Activated CD8-positive, alpha-beta T cell treated with anti-CD3 and anti-CD28 coated beads for 36 hours (primary cell): ENCODE results near the gene NFATC4. TPM values are rescaled to one million over a fixed set of nuclear protein-coding genes. Genes with fewer than 3 reads are reported as not detected.

Source experiments
- ATAC-seq: fragments of 200-7000 bp; cut with Tn5 transposase; one replicate; pipeline ENCODE4 v1.10.0; 2021; ENCODE audit warnings: mild to moderate bottlenecking, moderate library complexity
- CTCF ChIA-PET: fragments of 350-600 bp; sonication (Branson Sonifier 250); formaldehyde crosslinking; loops from one replicate; lab custom pipeline; 2021; ENCODE audit warnings: antibody characterized with exemption; lab: Charles Lee
- POLR2A ChIA-PET: fragments of 350-600 bp; sonication (Branson Sonifier 250); formaldehyde crosslinking; loops from one replicate; lab custom pipeline; 2021; ENCODE audit warnings: antibody characterized with exemption; lab: Charles Lee
- DNase-seq: peaks from one replicate; pipeline ENCODE4 v3.0.0-alpha.2; 2020
- H3K27ac Mint-ChIP-seq: one replicate; pipeline ENCODE4 v1.8.0; 2021; ENCODE audit warnings: mild to moderate bottlenecking, mixed read lengths
- H3K27me3 Mint-ChIP-seq: one replicate; pipeline ENCODE4 v1.8.0; 2021; ENCODE audit warnings: mixed read lengths
- H3K36me3 Mint-ChIP-seq: one replicate; pipeline ENCODE4 v1.8.0; 2021; ENCODE audit warnings: low read depth, mixed read lengths
- H3K4me1 Mint-ChIP-seq: one replicate; pipeline ENCODE4 v1.8.0; 2021; ENCODE audit warnings: low read depth, mixed read lengths
- H3K4me3 Mint-ChIP-seq: one replicate; pipeline ENCODE4 v1.8.0; 2021; ENCODE audit warnings: mild to moderate bottlenecking, moderate library complexity, mixed read lengths
- H3K9me3 Mint-ChIP-seq: one replicate; pipeline ENCODE4 v1.8.0; 2021; ENCODE audit warnings: mixed read lengths
- intact Hi-C: fragments of 100-400 bp; cut with micrococcal nuclease; formaldehyde crosslinking; loops from one replicate; pipeline ENCODE4 v1.10.0; 2022
- total RNA-seq, 2 experiments: library from RNA; stranded (reverse); gene quantifications; one replicate each; pipeline ENCODE4 v1.2.3, GENCODE V29; 2021
- TF ChIP-seq, protein P1 (sequence below): fragments of 200-600 bp; IDR thresholded peaks from one replicate; pipeline ENCODE4 v1.8.0; 2022; ENCODE audit warnings: antibody characterized with exemption, mild to moderate bottlenecking

The NFATC4 gene
- total RNA-seq, 2 experiments from 2014 or later: 1.3 to 2.0 TPM

DNA sequence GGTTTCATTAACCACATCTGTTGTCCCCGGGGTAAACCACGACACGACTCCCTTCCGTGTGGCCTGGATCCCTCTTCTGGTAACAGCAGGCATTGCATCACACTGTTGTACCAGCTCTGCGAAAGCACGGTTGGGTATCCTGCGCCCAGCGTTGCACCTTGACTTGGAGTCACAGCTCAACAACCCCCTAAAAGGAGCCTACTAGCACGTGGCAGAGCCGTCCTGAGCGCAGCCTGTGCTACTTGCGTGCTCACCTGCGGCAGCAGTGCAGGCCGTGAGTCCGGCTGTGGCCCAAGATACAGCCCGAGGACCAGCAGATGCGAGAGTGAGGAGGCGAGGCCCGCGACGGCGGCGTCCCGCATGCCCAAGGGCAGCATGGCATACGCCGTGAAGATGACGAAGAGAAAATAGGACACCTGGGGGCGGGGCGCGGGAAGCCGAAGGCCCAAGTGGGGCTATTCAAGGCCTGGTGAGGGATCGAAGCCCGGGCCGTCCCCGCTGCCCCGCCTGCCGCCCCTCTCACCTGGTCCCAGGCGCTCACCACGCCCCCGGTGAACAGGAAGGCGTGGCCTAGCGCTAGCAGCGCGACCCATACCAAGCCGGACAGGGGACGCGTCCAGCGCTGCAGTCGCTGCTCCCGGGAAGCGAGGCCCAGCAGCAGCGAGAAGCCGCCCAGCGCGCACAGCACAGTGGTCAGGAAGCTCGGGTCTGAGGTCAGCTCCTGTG is 35.6 kb upstream of the NFATC4 start:
- TF ChIP-seq, protein P1, sequence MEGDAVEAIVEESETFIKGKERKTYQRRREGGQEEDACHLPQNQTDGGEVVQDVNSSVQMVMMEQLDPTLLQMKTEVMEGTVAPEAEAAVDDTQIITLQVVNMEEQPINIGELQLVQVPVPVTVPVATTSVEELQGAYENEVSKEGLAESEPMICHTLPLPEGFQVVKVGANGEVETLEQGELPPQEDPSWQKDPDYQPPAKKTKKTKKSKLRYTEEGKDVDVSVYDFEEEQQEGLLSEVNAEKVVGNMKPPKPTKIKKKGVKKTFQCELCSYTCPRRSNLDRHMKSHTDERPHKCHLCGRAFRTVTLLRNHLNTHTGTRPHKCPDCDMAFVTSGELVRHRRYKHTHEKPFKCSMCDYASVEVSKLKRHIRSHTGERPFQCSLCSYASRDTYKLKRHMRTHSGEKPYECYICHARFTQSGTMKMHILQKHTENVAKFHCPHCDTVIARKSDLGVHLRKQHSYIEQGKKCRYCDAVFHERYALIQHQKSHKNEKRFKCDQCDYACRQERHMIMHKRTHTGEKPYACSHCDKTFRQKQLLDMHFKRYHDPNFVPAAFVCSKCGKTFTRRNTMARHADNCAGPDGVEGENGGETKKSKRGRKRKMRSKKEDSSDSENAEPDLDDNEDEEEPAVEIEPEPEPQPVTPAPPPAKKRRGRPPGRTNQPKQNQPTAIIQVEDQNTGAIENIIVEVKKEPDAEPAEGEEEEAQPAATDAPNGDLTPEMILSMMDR: peak; percentile 82
- Mint-ChIP-seq H3K27ac (no peak overlapping the region), H3K4me3 (peak overlapping the region; percentile 68), H3K9me3 (no peaks in the 10 kb centered on the region), H3K36me3 (peaks cover 3% of the 10 kb centered on the region), H3K27me3 (peaks cover 29% of the 10 kb centered on the region), H3K4me1 (peaks cover 43% of the 10 kb centered on the region)
- ATAC-seq (peak; percentile 87), DNase-seq (peak; percentile 93)
- ChIA-PET POLR2A (interaction anchor here (0.6 to 8.5 kb wide), 8 partner anchors 14 to 237 kb away, joined by 3 to 82 read pairs (median 8); partner anchors contain the start of genes CBLN3, KHNYN, LTB4R and SDR39U1), CTCF (interaction anchor here (0.6 to 12.7 kb wide), 35 partner anchors 8 to 218 kb away, joined by 3 to 454 read pairs (median 6); partner anchors contain the start of genes CBLN3, CIDEB, DCAF11 and DHRS1)
- intact Hi-C loops: loop anchor here (1.0 kb wide), 1 partner anchor 99 kb away; no protein-coding TSS in a partner anchor

DNA sequence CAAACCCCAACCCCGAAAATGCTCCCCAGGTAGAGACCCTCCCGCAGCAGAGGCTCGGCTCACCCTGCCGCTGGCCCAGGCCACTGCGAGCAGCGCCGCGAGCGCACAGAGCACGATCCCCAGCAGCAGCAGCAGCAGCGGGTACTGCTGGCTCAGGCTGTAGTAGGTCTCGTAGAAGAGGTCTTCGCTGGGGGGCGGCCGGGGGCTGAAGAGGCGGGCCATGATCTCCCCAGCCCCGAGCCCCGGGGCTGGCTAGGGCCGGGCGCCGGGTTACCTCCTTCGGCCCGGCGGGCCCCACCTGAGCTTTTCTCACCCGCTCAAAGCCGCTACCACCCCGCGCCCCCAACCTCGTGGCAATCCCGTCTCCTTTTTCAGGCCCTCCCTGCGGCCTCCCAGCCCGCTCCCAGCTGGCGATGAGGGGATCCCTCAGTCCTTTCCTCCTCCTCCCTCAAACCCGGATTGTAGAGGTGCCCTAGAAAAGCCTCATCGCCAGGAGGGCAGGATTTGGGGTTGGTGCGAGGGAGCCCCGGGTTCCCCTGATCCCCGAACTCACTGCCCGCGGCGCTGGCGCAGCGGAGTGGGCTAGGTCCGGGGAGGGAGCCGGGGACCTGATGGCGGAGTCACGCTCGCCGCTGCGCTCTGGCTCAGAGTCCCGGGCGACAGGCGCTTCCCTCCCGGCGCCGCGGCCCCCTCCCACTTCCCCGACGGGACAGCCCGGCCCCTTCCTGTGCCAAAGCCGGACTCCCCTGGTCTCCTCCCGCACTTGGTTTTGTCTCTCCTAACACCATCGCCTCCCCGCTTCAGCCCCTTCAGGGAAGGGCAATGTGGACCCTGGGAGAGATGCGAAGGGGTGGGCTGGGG is 33.3 kb upstream of the NFATC4 start, which contains the start of gene ADCY4:
ADCY4 (minus strand) TSS at position 641 of the 861 bp plus-strand sequence; CDS start at position 222, 419 bp downstream.
- ATAC-seq (no peak), DNase-seq (peak; percentile 37)
- Mint-ChIP-seq H3K9me3 (no peaks in the 10 kb centered on the region), H3K4me1 (peaks cover 40% of the 10 kb centered on the region), H3K4me3 (peak within 1 kb of the TSS; percentile 52), H3K27ac (no peak within 1 kb of the TSS), H3K36me3 (peaks cover 3% of the 10 kb centered on the region), H3K27me3 (peaks cover 29% of the 10 kb centered on the region)
- intact Hi-C loops: loop anchor here (5.0 kb wide), 1 partner anchor 38 kb away; no protein-coding TSS in a partner anchor
- TF ChIP-seq, protein P1: no peak
- ChIA-PET POLR2A (interaction anchor here (1.9 to 8.5 kb wide), 4 partner anchors 31 to 107 kb away, joined by 10 to 82 read pairs (median 12); partner anchors contain the start of genes CBLN3, KHNYN and SDR39U1), CTCF (interaction anchor here (0.7 to 12.7 kb wide), 24 partner anchors 11 to 125 kb away, joined by 3 to 454 read pairs (median 13); partner anchors contain the start of genes CBLN3, CIDEB, KHNYN and LTB4R)

DNA sequence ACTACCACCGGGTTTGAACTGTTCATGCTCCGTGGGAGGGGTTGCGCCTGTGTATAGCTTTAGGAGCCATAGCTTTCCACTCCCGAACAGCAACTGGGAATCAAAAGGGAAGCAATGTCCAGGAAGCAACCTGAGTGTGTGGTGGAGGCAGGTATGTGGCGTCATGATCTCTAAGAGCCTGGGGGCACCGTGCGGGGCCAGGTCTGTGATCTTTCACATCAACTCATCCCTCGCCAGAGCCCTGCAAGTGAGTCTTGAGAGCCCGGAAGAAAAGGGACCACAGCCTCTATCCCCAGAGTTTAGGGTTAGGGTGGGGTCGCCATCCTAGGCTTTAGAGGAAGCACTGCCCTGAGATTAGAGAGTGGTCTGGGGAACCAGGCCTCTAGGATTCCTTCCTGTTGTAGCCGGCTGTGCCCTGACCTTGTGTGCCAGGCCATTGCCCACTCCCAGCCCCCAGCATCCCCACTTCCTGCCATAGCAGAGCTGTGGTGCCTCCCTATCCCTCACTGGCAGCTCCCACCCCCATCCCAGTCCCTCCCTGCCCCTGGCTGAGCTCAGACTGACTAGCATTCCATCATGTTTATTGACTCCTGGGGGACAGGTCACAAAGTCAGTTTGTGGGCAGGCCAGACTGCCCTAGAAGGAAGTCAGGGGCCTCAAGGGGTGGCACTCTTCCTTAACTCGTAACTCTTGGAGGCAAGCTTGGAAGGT is 32.4 kb upstream of the NFATC4 start:
- H3K4me1 Mint-ChIP-seq: peaks cover 35% of the 10 kb centered on the region

More for the DNA sequence above, 32.4 kb upstream of the NFATC4 start:
- TF ChIP-seq, protein P1: no peak
- Mint-ChIP-seq H3K4me3 (no peak overlapping the region), H3K9me3 (no peaks in the 10 kb centered on the region), H3K36me3 (peaks cover 3% of the 10 kb centered on the region), H3K27me3 (peaks cover 26% of the 10 kb centered on the region), H3K27ac (no peak overlapping the region)
- POLR2A ChIA-PET: interaction anchor here (0.8 to 8.5 kb wide), 3 partner anchors 10 to 100 kb away, joined by 3 to 82 read pairs (median 3); partner anchors contain the start of genes CBLN3 and KHNYN
- CTCF ChIA-PET: interaction anchor here (1.0 to 12.7 kb wide), 7 partner anchors 9 to 101 kb away, joined by 3 to 454 read pairs (median 13); partner anchors contain the start of genes CBLN3, CIDEB and KHNYN
- DNase-seq (no peak), ATAC-seq (no peak)
- intact Hi-C loops: loop anchor here (5.0 kb wide), 1 partner anchor 37 kb away; no protein-coding TSS in a partner anchor
